ENCODE measurements around the gene CDC6.

Gene CDC6

GRCh38 chr17:40287494-40288369, at the start of gene CDC6:
Gene CDC6, plus strand, starts transcription at chr17:40287879. Its CDS starts 1,542 bp downstream, at chr17:40289421.
- peak; percentile 97 to 98 for DNase-seq

DNA sequence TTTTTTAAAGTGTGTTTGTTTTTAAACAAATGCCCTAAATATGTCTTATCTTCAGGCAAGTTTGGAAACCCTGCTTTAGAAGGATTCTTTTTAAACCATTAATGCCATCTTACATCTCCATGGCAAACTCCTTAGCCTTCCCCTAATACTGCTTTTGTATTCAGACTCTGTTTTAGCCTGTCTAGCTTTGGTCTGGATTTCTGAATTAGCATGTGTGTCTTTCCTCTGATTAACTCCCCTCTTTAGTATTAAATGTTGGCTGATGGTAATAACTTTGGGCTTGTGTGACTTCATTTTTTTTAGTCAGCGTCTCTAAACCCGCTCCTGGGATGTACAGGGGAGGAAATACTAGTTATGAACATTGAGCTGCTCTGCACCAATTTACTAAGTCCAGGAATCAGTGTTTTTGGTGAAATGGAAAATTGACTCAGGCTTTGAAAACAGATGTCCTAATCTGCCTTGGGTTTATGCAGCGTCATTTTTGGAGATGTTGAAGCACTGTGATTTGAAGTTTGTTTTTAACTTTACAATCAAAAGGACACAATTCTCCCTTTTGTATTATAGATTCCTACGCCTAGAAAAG, 46.3 kb upstream of the CDC6 start:
- no peak for DNase-seq

GRCh38 chr17:40242774-40243173, 44.9 kb upstream of the CDC6 start:
- no peak for DNase-seq

GRCh38 chr17:40243761-40244160, 43.9 kb upstream of the CDC6 start:
- no peak for DNase-seq

GRCh38 chr17:40244255-40244654, 43.4 kb upstream of the CDC6 start:
- DNase-seq: no peak

DNA sequence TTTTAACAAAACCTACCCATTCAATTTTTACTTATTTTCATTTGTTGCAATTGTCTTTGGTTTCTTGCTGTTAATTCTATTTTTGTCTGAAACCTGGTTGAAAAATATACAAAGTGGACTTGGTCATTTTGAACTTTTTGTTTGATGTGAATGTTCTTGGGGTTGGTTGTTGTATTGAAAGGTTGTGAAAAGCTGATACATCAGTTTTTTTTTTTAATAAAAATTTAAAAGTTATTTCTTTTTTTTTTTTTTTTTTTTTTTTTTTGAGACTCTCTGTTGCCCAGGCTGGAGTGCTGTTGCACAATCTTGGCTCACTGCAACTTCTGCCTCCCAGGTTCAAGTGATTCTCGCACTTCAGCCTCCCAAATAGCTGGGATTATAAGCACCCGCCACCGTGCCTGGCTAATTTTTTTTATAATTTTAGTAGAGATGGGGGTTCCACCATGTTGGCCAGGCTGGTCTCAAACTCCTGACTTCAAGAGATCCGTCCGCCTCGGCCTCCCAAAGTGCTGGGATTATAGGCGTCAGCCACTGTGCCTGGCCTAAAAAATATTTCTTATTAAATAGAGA, 39.7 kb upstream of the CDC6 start:
- no peak for DNase-seq

GRCh38 chr17:40248507-40248906, 39.2 kb upstream of the CDC6 start:
- no peak for DNase-seq

- DNase-seq: no peak
Measured at GRCh38 chr17:40251576-40251975, 36.1 kb upstream of the CDC6 start.

DNA sequence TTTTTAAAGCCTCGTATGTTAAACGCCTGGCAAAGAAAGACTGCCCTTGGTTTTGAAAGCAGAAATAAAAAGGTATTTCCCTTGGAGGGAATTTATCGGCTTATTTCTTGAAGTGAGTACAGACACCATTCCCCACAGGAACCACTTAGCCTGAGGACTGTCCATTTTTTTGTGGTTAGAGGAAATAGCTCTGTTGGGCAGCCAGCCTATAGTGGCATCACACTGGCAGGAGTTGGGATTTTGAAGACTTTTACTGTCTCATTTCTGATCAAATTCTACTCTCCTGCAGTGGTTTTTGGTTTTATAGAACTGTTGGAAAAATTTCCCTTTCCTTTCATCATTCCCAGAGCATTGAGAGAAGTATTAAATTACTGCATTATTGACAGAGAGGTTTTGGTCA, 34.1 kb upstream of the CDC6 start:
- no peak for DNase-seq

DNA sequence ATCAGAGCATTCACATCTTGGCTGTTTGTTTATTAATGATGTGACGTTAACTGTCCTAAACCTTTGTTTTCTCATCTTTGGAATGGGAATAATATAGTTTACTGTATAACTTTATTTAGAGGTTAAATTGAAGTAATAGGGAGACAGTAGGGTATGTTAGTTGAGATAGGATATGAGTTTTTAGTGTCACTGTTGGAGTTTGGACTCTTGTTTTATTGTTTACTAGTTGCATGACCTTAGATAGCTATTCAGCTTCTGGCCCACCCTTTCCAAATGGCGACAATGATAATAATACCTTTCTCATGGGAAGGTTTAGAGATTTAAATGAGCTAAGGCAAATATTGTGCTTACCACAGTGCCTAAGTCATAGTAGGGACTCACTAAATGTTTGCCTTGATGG, 28.2 kb upstream of the CDC6 start:
- no peak for DNase-seq

- no peak for DNase-seq
Measured at GRCh38 chr17:40260528-40260927, 27.2 kb upstream of the CDC6 start.

GRCh38 chr17:40264458-40265185, 23.1 kb upstream of the CDC6 start:
- DNase-seq: no peak

- DNase-seq: no peak
Measured at GRCh38 chr17:40265337-40265736, 22.3 kb upstream of the CDC6 start.

GRCh38 chr17:40266882-40267281, 20.8 kb upstream of the CDC6 start:
- DNase-seq: no peak

DNA sequence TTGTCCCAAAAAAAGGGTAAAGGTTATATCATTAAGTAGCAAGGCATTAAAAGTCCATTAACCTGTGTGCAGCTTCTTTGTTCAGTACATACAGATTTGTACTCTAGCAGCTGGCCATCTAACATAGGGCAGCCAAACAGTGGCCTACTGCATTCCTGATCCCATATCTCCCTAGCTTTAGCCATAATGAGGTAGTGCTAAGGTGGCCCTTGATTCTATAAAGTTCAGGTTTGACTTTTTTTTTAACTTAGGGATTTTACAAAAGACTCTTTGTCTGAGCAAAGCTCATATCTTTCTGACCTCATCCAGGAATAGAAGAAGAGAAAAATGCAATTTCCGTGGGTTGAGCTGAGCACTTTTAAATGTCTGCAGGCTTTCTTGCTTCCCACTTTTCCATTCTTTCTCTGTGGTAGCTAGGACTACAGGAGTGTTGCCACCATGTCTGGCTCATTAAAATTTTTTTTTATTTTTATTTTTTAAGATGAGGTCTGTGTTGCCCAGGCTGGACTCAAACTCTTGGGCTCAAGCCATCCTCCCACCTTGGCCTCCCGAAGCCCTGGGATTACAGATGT, 19.5 kb upstream of the CDC6 start:
- DNase-seq: no peak

GRCh38 chr17:40278414-40278813, 9.3 kb upstream of the CDC6 start:
- DNase-seq: no peak

DNA sequence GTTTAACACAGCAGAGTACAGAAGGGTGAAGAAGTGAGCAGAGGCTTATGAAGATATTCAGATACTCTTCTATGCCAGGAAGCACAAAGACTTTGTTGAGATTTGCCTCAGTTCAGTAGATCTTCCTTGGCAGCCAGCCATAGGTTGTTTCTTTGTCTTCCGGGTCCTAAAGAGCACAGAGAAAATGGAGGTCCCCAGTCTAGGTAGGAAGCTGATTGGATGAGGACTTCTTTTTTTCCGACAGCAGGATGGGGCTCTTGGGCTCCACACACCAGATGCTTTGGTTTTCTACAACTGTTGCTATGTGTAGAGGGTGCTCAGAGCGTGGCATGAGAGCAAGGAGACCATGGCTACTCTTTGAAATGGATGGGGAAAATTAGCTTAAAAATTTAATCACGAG, 8.3 kb upstream of the CDC6 start:
- no peak for DNase-seq

GRCh38 chr17:40281663-40282062, 6.0 kb upstream of the CDC6 start:
- no peak for DNase-seq

DNA sequence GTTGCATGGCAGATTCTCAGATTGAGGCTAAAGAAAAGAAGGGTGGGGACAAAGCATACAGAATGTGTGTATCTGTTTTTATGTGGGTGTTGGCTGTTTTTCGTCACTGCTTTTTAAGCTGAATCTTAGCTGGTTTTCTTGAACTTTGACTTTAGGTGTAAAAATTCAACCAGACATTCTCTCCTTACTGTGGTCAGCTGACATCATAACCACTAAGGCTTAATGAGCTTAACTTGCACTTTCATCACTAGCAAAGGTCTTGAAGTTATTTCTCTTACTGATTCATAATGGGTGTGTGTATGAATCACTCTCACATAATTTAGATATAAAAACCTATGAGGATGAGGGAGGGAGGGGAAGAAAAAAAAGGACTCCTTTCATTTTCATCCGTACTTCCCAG, 4.0 kb upstream of the CDC6 start:
- peak; percentile 6 to 20 for DNase-seq

DNA sequence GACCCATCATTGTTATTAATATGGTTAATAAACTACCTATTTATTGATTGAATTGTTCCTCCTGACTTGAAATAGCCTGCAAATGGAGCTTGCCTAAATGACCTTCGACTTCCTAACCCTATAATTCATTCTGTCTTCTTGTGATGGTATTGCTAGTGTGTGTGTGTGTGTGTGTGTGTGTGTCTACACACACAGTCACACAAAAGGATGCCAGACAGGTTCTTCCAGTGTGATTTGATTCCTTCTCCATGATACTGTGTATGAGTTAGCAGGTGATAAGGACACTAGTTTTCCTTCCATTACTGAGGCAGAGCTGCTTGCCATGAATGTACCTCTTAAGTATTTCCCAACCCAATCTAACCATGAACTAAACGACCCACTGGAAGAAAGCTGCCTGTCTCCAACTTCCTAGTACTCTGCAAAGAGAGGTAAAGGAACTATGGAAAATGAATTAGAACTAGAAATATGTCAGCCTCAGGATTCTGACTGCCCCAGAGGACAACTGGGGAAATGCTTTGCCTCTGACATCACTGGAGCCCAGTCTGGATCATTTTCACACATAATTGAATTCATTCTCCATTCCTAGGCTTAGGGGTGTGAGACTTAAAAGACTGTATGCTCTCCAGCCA, 3.5 kb upstream of the CDC6 start:
- DNase-seq: no peak

DNA sequence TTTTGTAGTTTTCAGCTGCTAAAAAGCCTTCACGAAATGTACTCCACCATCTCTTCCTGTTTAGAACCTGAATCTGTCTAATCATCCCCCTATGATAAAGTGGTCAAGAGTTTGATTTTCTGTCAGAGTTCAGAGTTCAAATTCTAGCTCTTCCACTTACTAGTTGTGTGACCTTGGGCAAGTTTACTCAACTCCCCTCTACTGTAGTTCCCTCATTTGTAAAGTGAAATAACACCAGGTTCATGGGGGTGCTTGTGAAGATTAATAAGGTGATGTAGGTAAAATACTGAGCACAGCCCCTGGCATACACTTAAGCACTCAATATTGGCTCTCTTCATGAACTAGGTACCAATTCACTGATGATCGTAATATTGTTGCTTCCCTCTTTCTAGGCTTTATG, 1.2 kb upstream of the CDC6 start:
- no peak for DNase-seq

- DNase-seq: no peak
Measured at GRCh38 chr17:40287159-40287493, 553 bp upstream of the CDC6 start.
